Transverse colon (tissue), 4 donors: ENCODE data around the gene PSMB7. TPM values are rescaled to one million over a fixed set of nuclear protein-coding genes. Genes with fewer than 3 reads are reported as not detected.

Source experiments
- DNase-seq: peaks from one replicate; pipeline ENCODE4 v3.0.0-alpha.2; 2019
- H3K27ac ChIP-seq, 4 donors: fragments of 200-600 bp; sonication (generic); 2 replicates each; pipeline ENCODE4 v1.5.1; 2016 to 2018; ENCODE audit warnings: inconsistent platforms in 4 of 4
- H3K27me3 ChIP-seq: fragments of 200-600 bp; sonication (generic); 2 replicates; pipeline ENCODE4 v1.5.1; 2017; ENCODE audit warnings: inconsistent platforms
- H3K36me3 ChIP-seq, 4 donors: fragments of 200-600 bp; sonication (generic); 2 replicates each; pipeline ENCODE4 v1.5.1; 2017 to 2019; ENCODE audit warnings: inconsistent platforms in 4 of 4
- H3K4me1 ChIP-seq, 4 donors: fragments of 200-600 bp; sonication (generic); 2 replicates each; pipeline ENCODE4 v1.5.1; 2017 to 2020; ENCODE audit warnings: inconsistent platforms in 4 of 4
- H3K4me3 ChIP-seq, 4 donors: fragments of 200-600 bp; sonication (generic); 1 replicate in 1 of 4; 2 replicates in 3 of 4; pipeline versions ENCODE4 v1.5.1 to v1.6.1; 2017 to 2019; ENCODE audit warnings: inconsistent platforms in 4 of 4
- H3K9me3 ChIP-seq, 2 donors: fragments of 200-600 bp; sonication (generic); 2 replicates each; pipeline ENCODE4 v1.5.1; 2017 to 2019; ENCODE audit warnings: inconsistent platforms in 2 of 2
- EP300 ChIP-seq: sonication (generic); formaldehyde crosslinking; IDR thresholded peaks from one replicate; pipeline ENCODE4 v1.6.1; 2017; ENCODE audit warnings: antibody characterized with exemption, low read depth
- POLR2A ChIP-seq: fragments of 450-650 bp; IDR thresholded peaks from one replicate; pipeline ENCODE4 v1.6.1; 2016; ENCODE audit warnings: antibody characterized with exemption, mild to moderate bottlenecking, moderate library complexity
- POLR2AphosphoS5 ChIP-seq, 3 donors: sonication (generic); formaldehyde crosslinking; IDR thresholded peaks; one replicate each; pipeline ENCODE4 v1.6.1; 2016; ENCODE audit warnings: antibody characterized with exemption in 3 of 3
- WGBS, 2 donors: methylation state at CpG; one replicate each; pipeline ENCODE4 v1.1.5; 2018; ENCODE audit warnings: low coverage in 1 of 2; 5-methylcytosine and 5-hydroxymethylcytosine counted together
- in situ Hi-C, 4 donors: fragments of 200-750 bp; cut with MboI; loops; one replicate each; pipeline versions ENCODE4 v1.15.0 to v1.15.1; 2017; ENCODE audit warnings: low sequenced_read_pairs in 3 of 4, low pct_ligation_motif_present in 1 of 4, low pct_unique_long_range_greater_than_20kb in 1 of 4
- intact Hi-C: fragments of 100-400 bp; cut with DNase I; formaldehyde crosslinking; loops from one replicate; pipeline ENCODE4 v1.15.1; 2023; ENCODE audit warnings: low total_unique reads
- total RNA-seq, 4 donors: library from RNA; depleted of rRNA; stranded (reverse); fragments of >200 nt; gene quantifications; one replicate each; pipeline ENCODE4 v1.1.0, GENCODE V29; 2016
- TF ChIP-seq, protein P1 (sequence below), 5 experiments: fragments of 200-600 bp in 3 of 5; fragments of 450-650 bp in 2 of 5; sonication (generic) in 3 of 5; IDR thresholded peaks; 1 replicate in 2 of 5; 2 replicates in 3 of 5; pipeline ENCODE4 v1.5.1; 2016 to 2017; ENCODE audit warnings: antibody characterized with exemption in 5 of 5, inconsistent platforms in 3 of 5, mild to moderate bottlenecking in 2 of 5, moderate library complexity in 1 of 5

PSMB7 gene
- total RNA-seq, 4 donors from 2014 or later = 11.6 to 136 (median 51.6) TPM

DNA sequence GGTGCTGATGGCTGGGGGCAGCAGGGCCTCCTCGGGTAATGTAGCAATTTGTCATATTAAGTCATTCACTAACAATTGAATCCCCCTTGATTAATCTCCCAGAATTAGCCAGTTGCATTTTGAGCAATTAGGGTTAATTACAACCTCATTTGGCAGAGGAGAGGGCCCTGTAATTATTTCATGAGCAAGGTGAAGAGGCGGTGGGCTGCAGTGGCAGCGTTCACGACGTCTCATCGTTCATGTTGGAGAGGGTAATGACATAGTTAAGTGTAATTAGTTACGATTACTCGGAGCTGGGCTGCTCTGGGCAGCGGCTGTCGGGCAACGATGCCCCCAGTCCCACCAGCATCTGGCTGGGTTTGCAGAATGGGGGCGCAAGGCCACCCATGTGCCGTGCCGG lies 111.5 kb downstream of the PSMB7 start:
- no peak for DNase-seq
- WGBS, 2 donors = 86% methylated on average over 14 of the region's 14 CpGs; no CpG with 5 or more reads in 1 of the 2 donors
- TF ChIP-seq POLR2AphosphoS5 (IDR thresholded peaks at IDR 0.05) = no peak
- TF ChIP-seq POLR2A = no peak
- no peak for TF ChIP-seq EP300
- TF ChIP-seq, protein P1, sequence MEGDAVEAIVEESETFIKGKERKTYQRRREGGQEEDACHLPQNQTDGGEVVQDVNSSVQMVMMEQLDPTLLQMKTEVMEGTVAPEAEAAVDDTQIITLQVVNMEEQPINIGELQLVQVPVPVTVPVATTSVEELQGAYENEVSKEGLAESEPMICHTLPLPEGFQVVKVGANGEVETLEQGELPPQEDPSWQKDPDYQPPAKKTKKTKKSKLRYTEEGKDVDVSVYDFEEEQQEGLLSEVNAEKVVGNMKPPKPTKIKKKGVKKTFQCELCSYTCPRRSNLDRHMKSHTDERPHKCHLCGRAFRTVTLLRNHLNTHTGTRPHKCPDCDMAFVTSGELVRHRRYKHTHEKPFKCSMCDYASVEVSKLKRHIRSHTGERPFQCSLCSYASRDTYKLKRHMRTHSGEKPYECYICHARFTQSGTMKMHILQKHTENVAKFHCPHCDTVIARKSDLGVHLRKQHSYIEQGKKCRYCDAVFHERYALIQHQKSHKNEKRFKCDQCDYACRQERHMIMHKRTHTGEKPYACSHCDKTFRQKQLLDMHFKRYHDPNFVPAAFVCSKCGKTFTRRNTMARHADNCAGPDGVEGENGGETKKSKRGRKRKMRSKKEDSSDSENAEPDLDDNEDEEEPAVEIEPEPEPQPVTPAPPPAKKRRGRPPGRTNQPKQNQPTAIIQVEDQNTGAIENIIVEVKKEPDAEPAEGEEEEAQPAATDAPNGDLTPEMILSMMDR (IDR thresholded peaks at IDR 0.05) = no peak
- H3K4me3 ChIP-seq = no peak overlapping the region
- H3K36me3 ChIP-seq = no peaks in the 10 kb centered on the region
- no peaks in the 10 kb centered on the region for H3K9me3 ChIP-seq
- no peaks in the 10 kb centered on the region for H3K27me3 ChIP-seq
- intact Hi-C loops = no loop called here
- H3K27ac ChIP-seq = no peak overlapping the region
- peaks cover 0 to 9% (median 2%) of the 10 kb centered on the region in 4 donors for H3K4me1 ChIP-seq
- in situ Hi-C loops = no loop called here

Other genes starting within 250 kb of the PSMB7 start
- gene NEK6, start 157.5 kb downstream of the PSMB7 start, total RNA-seq = 10 to 100 TPM; 12.3 to 31.1 (median 21.6) TPM
- not detected for gene ADGRD2, start 35.0 kb upstream of the PSMB7 start, total RNA-seq
- not detected for gene NR5A1, start 92.0 kb upstream of the PSMB7 start, total RNA-seq